ENCODE data around the gene ADAMTS4. TPM values are rescaled to one million over a fixed set of nuclear protein-coding genes. Genes with fewer than 3 reads are reported as not detected.

Gene ADAMTS4
- total and polyA plus RNA-seq, 2 donors (not counting 3 experiments of a cell fraction or from before 2014, with no cell fraction given), result 2.5 to 13.6 TPM

GRCh38 chr1:161140755-161141400 is 58.0 kb downstream of the ADAMTS4 start:
- no peaks in the 10 kb centered on the region for H3K4me1 ChIP-seq (ENCODE audit: control insufficient read depth, extremely low read depth, insufficient read depth, low read length)
- H3K27me3 ChIP-seq (ENCODE audit: control insufficient read depth in 2 of 2, insufficient read depth in 2 of 2, low read length in 2 of 2), result no peaks in the 10 kb centered on the region
- no TSS peak for BruUV-seq (replicated peaks)
- H3K4me3 ChIP-seq (replicated peaks in 1 of 3; ENCODE audit: insufficient read depth in 1 of 3, low read depth in 1 of 3, low read length in 3 of 3), result no peak overlapping the region
- H3K9me1 ChIP-seq (replicated peaks; ENCODE audit: control insufficient read depth, extremely low read depth, insufficient read depth, low read length), result no peaks in the 10 kb centered on the region
- dilution Hi-C loops (cut with MboI; ENCODE audit: extremely low pct_ligation_motif_present, low sequenced_read_pairs) (no loop called here), intact Hi-C loops (cut with micrococcal nuclease) (loop anchor here (1.0 to 2.0 kb wide), 2 partner anchors 148 to 414 kb away; no protein-coding TSS in a partner anchor)
- DNase-seq (ENCODE audit: low read depth, low spot score) (no peak), FAIRE-seq (no peak)
- no peaks in the 10 kb centered on the region for H4K20me1 ChIP-seq (replicated peaks; ENCODE audit: control insufficient read depth, extremely low read depth, insufficient read depth, low read length)
- H3K27ac ChIP-seq (ENCODE audit: insufficient read depth, low read depth, low read length), result no peak overlapping the region
- ChIA-PET CTCF (interaction anchor here (0.6 to 5.4 kb wide), 16 partner anchors 8 to 415 kb away, joined by 3 to 51 read pairs (median 4); partner anchors contain the start of genes ITLN2, KLHDC9, TSTD1 and UFC1), POLR2A (no interaction called here)
- TF ChIP-seq JUN (IDR thresholded peaks at IDR 0.05; ENCODE audit: borderline replicate concordance, insufficient read depth, insufficient read length, low read depth), result no peak
- no peak for TF ChIP-seq MAX (IDR thresholded peaks at IDR 0.05; ENCODE audit: insufficient read depth, insufficient read length)
- no peak for TF ChIP-seq EZH2 (IDR thresholded peaks at IDR 0.05; ENCODE audit: borderline replicate concordance, low read depth, low read length, severe bottlenecking)
- TF ChIP-seq POLR2AphosphoS5 (IDR thresholded peaks at IDR 0.05; ENCODE audit: insufficient read depth, low read depth, low read length), result no peak
- no peak for TF ChIP-seq MYC (IDR thresholded peaks at IDR 0.05; ENCODE audit: low read depth, low read length)
- no peak for TF ChIP-seq GATA2 (IDR thresholded peaks at IDR 0.05; ENCODE audit: insufficient read depth, insufficient read length, low read depth, low read length)
- no peak for TF ChIP-seq FOS (IDR thresholded peaks at IDR 0.05; ENCODE audit: borderline replicate concordance, insufficient read depth, low read length)
- no peak for TF ChIP-seq POLR2A (IDR thresholded peaks at IDR 0.05; ENCODE audit: low read depth, low read length)
- no peak for TF ChIP-seq CTCF (IDR thresholded peaks at IDR 0.05; ENCODE audit: extremely low read depth in 1 of 2, insufficient read depth in 1 of 2, low read depth in 1 of 2, low read length in 2 of 2)
- H3K4me2 ChIP-seq (ENCODE audit: insufficient read depth, low read length), result no peak overlapping the region
- H2AFZ ChIP-seq (ENCODE audit: low read depth, low read length), result no peak overlapping the region
- H3K79me2 ChIP-seq (ENCODE audit: control insufficient read depth, insufficient read depth, low read length), result no peaks in the 10 kb centered on the region
- H3K9ac ChIP-seq (replicated peaks; ENCODE audit: extremely low read depth, insufficient read depth, low read length), result no peak overlapping the region
- H3K36me3 ChIP-seq (ENCODE audit: control insufficient read depth in 2 of 2, extremely low read depth in 1 of 2, insufficient read depth in 2 of 2, low read length in 2 of 2), result no peaks in the 10 kb centered on the region
- no peaks in the 10 kb centered on the region for H3K9me3 ChIP-seq (replicated peaks; ENCODE audit: control insufficient read depth, insufficient read depth, low read length)

All from endothelial cell of umbilical vein (primary cell).